Measurements from ENCODE around the gene CHEK1. TPM values are rescaled to one million over a fixed set of nuclear protein-coding genes. Genes with fewer than 3 reads are reported as not detected.

Gene CHEK1
- total and polyA plus RNA-seq, 9 of the 15 experiments (the other 6 are each of a cell fraction or from before 2014, with no cell fraction given), result 62.6 to 108 (median 87.5) TPM

DNA sequence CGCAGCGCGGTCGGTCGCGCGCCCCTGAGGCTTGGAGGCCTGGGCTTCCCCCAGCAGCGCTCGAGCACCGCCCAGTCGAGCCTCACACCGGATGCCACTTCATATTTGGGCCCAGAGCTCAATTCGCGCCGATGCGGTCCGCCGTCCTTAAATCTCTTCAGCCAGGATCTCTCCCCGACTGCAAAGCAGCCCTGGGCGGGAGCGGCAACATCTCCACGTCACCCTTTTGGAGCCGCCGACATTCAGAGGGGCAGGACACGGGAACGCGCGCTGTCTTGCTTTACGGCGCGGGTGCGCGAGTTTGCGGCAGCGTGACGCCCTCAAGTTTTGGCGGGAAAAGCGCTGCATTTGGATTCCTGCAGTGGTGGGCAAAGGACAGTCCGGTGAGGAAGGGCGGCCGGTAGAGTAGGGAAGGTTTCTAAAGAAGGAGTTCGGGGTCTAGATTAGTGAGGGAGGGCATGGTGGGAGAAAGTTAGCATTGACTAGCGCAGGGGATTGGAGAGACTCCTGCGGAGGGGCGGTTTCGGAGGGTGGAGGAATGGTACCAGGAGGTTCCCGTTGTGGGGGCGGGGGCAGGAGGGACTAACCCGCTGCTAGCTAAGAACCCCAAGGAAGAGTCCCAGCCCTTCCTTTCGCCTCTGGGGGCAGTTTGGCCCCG, 796 bp downstream of the CHEK1 start:
- intact Hi-C loops (cut with micrococcal nuclease), result loop anchor here (5.0 kb wide), 4 partner anchors 33 to 247 kb away; partner anchors contain the start of gene STT3A
- DNase-seq (ENCODE audit: extremely low read depth in 1 of 4, low spot score in 3 of 4) (peak; percentile 77 to 97 (median 82)), ATAC-seq (peak; percentile 89), FAIRE-seq (peak; percentile 86)
- peak overlapping the region; percentile 93 to 96 for H3K9ac ChIP-seq (ENCODE audit: insufficient read depth in 1 of 2, low read depth in 2 of 2, low read length in 2 of 2)
- ChIA-PET CTCF (ENCODE audit: low intra/inter-chr PET ratio) (no interaction called here), POLR2A (interaction anchor here (0.7 to 3.6 kb wide), 9 partner anchors 8 to 536 kb away, joined by 4 to 13 read pairs (median 6); partner anchors contain the start of genes EI24 and STT3A)
- H3K9me1 ChIP-seq (ENCODE audit: control insufficient read depth, insufficient read depth, low read length), result no peaks in the 10 kb centered on the region
- H3K4me1 ChIP-seq (replicated peaks in 1 of 2; ENCODE audit: control insufficient read depth in 2 of 2, insufficient read depth in 2 of 2, low read length in 2 of 2), result peaks cover 9 to 10% of the 10 kb centered on the region in 2 experiments
- peak overlapping the region; percentile 80 for H3K4me3 ChIP-seq
- H3K79me2 ChIP-seq (ENCODE audit: control insufficient read depth, insufficient read depth, low read length), result peaks cover 50% of the 10 kb centered on the region
- peak overlapping the region; percentile 98 for H3K4me2 ChIP-seq (ENCODE audit: insufficient read depth, low read length)
- no TSS peak for BruUV-seq (replicated peaks)
- H3K27me3 ChIP-seq (ENCODE audit: control insufficient read depth in 2 of 2, insufficient read depth in 2 of 2, low read length in 2 of 2), result no peaks in the 10 kb centered on the region
- H4K20me1 ChIP-seq (replicated peaks; ENCODE audit: control insufficient read depth, insufficient read depth, low read length), result no peaks in the 10 kb centered on the region
- peaks cover 61% of the 10 kb centered on the region for H3K36me3 ChIP-seq (ENCODE audit: control insufficient read depth, insufficient read depth, low read length)
- H2AFZ ChIP-seq (ENCODE audit: low read depth, low read length), result peak overlapping the region; percentile 94
- H3K27ac ChIP-seq (ENCODE audit: extremely low read depth, low read depth, low read length), result peak overlapping the region; percentile 93
- under 1% methylated on average over 50 of the region's 51 CpGs for WGBS (ENCODE audit: insufficient coverage, low coverage, missing lambda C conversion rate)
- no peaks in the 10 kb centered on the region for H3K9me3 ChIP-seq (replicated peaks; ENCODE audit: control insufficient read depth, insufficient read depth, low read depth, low read length)
- in situ Hi-C loops (cut with MboI), result no loop called here
- TF ChIP-seq, protein P1, sequence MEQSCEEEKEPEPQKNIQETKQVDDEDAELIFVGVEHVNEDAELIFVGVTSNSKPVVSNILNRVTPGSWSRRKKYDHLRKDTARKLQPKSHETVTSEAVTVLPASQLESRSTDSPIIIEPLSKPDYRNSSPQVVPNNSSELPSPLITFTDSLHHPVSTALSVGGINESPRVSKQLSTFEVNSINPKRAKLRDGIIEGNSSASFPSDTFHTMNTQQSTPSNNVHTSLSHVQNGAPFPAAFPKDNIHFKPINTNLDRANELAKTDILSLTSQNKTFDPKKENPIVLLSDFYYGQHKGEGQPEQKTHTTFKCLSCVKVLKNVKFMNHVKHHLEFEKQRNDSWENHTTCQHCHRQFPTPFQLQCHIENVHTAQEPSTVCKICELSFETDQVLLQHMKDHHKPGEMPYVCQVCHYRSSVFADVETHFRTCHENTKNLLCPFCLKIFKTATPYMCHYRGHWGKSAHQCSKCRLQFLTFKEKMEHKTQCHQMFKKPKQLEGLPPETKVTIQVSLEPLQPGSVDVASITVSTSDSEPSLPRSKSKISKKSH (CRISPR knock-in tag; IDR thresholded peaks at IDR 0.05), result no peak
- TF ChIP-seq, protein P2, sequence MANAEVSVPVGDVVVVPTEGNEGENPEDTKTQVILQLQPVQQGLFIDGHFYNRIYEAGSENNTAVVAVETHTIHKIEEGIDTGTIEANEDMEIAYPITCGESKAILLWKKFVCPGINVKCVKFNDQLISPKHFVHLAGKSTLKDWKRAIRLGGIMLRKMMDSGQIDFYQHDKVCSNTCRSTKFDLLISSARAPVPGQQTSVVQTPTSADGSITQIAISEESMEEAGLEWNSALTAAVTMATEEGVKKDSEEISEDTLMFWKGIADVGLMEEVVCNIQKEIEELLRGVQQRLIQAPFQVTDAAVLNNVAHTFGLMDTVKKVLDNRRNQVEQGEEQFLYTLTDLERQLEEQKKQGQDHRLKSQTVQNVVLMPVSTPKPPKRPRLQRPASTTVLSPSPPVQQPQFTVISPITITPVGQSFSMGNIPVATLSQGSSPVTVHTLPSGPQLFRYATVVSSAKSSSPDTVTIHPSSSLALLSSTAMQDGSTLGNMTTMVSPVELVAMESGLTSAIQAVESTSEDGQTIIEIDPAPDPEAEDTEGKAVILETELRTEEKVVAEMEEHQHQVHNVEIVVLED (CRISPR knock-in tag; IDR thresholded peaks at IDR 0.05), result peak; percentile 63
- TF ChIP-seq, protein P3, sequence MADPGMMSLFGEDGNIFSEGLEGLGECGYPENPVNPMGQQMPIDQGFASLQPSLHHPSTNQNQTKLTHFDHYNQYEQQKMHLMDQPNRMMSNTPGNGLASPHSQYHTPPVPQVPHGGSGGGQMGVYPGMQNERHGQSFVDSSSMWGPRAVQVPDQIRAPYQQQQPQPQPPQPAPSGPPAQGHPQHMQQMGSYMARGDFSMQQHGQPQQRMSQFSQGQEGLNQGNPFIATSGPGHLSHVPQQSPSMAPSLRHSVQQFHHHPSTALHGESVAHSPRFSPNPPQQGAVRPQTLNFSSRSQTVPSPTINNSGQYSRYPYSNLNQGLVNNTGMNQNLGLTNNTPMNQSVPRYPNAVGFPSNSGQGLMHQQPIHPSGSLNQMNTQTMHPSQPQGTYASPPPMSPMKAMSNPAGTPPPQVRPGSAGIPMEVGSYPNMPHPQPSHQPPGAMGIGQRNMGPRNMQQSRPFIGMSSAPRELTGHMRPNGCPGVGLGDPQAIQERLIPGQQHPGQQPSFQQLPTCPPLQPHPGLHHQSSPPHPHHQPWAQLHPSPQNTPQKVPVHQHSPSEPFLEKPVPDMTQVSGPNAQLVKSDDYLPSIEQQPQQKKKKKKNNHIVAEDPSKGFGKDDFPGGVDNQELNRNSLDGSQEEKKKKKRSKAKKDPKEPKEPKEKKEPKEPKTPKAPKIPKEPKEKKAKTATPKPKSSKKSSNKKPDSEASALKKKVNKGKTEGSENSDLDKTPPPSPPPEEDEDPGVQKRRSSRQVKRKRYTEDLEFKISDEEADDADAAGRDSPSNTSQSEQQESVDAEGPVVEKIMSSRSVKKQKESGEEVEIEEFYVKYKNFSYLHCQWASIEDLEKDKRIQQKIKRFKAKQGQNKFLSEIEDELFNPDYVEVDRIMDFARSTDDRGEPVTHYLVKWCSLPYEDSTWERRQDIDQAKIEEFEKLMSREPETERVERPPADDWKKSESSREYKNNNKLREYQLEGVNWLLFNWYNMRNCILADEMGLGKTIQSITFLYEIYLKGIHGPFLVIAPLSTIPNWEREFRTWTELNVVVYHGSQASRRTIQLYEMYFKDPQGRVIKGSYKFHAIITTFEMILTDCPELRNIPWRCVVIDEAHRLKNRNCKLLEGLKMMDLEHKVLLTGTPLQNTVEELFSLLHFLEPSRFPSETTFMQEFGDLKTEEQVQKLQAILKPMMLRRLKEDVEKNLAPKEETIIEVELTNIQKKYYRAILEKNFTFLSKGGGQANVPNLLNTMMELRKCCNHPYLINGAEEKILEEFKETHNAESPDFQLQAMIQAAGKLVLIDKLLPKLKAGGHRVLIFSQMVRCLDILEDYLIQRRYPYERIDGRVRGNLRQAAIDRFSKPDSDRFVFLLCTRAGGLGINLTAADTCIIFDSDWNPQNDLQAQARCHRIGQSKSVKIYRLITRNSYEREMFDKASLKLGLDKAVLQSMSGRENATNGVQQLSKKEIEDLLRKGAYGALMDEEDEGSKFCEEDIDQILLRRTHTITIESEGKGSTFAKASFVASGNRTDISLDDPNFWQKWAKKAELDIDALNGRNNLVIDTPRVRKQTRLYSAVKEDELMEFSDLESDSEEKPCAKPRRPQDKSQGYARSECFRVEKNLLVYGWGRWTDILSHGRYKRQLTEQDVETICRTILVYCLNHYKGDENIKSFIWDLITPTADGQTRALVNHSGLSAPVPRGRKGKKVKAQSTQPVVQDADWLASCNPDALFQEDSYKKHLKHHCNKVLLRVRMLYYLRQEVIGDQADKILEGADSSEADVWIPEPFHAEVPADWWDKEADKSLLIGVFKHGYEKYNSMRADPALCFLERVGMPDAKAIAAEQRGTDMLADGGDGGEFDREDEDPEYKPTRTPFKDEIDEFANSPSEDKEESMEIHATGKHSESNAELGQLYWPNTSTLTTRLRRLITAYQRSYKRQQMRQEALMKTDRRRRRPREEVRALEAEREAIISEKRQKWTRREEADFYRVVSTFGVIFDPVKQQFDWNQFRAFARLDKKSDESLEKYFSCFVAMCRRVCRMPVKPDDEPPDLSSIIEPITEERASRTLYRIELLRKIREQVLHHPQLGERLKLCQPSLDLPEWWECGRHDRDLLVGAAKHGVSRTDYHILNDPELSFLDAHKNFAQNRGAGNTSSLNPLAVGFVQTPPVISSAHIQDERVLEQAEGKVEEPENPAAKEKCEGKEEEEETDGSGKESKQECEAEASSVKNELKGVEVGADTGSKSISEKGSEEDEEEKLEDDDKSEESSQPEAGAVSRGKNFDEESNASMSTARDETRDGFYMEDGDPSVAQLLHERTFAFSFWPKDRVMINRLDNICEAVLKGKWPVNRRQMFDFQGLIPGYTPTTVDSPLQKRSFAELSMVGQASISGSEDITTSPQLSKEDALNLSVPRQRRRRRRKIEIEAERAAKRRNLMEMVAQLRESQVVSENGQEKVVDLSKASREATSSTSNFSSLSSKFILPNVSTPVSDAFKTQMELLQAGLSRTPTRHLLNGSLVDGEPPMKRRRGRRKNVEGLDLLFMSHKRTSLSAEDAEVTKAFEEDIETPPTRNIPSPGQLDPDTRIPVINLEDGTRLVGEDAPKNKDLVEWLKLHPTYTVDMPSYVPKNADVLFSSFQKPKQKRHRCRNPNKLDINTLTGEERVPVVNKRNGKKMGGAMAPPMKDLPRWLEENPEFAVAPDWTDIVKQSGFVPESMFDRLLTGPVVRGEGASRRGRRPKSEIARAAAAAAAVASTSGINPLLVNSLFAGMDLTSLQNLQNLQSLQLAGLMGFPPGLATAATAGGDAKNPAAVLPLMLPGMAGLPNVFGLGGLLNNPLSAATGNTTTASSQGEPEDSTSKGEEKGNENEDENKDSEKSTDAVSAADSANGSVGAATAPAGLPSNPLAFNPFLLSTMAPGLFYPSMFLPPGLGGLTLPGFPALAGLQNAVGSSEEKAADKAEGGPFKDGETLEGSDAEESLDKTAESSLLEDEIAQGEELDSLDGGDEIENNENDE (IDR thresholded peaks at IDR 0.05; ENCODE audit: low read depth, low read length), result no peak
- no peak for TF ChIP-seq ZKSCAN3 (CRISPR knock-in tag; IDR thresholded peaks at IDR 0.05)
